UCSD-AML1 (cell line): ENCODE measurements around the gene LPCAT1.
A peak's percentile ranks its signal among the peaks of the same experiment; 100 is the strongest.
"Not testable (repeated sequence)": the region's sequence is repeated elsewhere in the genome, so short reads cannot be mapped to it uniquely, and the experiment has no call there.

Source experiments
- DNase-seq: peaks from one replicate; lab custom pipeline; 2025; ENCODE audit not compliant: unreplicated experiment; lab: John Stamatoyannopoulos, UW

LPCAT1 gene, protein sequence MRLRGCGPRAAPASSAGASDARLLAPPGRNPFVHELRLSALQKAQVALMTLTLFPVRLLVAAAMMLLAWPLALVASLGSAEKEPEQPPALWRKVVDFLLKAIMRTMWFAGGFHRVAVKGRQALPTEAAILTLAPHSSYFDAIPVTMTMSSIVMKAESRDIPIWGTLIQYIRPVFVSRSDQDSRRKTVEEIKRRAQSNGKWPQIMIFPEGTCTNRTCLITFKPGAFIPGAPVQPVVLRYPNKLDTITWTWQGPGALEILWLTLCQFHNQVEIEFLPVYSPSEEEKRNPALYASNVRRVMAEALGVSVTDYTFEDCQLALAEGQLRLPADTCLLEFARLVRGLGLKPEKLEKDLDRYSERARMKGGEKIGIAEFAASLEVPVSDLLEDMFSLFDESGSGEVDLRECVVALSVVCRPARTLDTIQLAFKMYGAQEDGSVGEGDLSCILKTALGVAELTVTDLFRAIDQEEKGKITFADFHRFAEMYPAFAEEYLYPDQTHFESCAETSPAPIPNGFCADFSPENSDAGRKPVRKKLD

DNA sequence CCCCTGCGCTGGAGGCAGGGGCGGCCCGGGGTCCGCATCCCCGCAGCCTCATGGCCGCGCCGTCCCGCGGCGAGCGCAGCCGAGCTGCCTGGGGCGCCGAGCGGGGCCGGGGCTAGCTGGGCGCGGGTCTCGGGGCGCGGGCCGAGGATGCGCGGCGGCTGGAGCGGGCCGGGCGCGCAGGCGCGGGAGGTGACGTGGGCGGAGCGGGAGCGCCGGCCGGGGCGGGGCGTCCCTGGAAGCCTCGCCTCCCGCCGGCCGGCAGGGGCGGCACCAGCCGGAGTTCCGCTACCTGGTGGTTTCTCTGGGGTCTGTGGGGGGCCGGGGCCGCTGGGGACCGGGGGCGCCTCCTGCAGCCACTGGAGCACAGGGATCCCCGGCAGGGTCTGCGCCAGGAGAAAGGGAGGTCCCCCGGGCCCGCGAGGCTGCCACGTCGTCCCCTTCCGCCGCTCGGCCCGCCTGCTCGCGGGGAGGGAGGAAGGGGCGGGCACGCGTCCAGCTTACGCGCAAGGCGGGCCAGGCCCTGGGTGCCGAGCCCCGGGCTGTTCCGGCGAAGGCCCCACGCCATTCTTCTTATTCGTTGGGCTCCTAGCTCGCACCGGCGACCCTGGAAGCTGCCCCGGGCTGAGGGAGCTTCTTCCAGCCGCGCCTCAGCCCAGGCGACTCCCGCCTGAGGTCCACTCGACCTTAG, at the start of gene LPCAT1:
Gene LPCAT1, minus strand, starts transcription at position 168 of the 688 bp plus-strand sequence. Its CDS starts 116 bp downstream, at position 52.
- DNase-seq: peak; percentile 87

DNA sequence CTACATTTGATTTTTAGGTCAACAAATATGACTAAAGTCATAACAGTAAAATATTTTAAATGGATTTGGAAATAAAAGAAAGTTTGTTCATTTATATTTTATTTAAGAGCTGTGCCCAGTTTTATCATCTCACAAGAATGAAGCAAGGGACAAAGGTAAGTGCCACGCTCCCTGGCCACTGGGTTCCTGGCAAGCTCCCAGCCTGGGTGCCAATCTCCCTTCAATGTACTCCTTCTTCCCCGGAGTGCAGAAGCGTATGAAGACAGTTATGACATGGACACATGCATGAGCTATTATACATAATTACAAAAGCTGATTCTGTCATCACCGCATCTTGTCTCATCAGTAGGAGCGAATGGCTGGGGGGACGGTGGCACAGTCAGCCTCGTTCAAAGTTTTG, 48.1 kb upstream of the LPCAT1 start:
- DNase-seq: not testable (repeated sequence)

DNA sequence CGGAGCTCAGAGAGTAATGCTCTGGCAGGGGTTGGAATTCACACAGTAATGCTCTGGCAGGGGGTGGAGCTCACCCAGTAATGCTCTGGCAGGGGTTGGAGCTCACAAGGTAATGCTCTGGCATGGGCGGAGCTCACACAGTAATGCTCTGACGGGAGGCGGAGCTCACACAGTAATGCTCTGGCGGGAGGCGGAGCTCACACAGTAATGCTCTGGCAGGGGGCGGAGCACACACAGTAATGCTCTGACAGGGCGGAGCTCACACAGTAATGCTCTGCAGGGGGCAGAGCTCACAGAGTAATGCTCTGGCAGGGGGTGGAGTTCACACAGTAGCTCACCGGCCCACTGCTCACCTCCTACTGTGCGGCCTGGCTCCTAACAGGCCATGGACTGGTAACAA, 47.2 kb upstream of the LPCAT1 start:
- DNase-seq: no peak

DNA sequence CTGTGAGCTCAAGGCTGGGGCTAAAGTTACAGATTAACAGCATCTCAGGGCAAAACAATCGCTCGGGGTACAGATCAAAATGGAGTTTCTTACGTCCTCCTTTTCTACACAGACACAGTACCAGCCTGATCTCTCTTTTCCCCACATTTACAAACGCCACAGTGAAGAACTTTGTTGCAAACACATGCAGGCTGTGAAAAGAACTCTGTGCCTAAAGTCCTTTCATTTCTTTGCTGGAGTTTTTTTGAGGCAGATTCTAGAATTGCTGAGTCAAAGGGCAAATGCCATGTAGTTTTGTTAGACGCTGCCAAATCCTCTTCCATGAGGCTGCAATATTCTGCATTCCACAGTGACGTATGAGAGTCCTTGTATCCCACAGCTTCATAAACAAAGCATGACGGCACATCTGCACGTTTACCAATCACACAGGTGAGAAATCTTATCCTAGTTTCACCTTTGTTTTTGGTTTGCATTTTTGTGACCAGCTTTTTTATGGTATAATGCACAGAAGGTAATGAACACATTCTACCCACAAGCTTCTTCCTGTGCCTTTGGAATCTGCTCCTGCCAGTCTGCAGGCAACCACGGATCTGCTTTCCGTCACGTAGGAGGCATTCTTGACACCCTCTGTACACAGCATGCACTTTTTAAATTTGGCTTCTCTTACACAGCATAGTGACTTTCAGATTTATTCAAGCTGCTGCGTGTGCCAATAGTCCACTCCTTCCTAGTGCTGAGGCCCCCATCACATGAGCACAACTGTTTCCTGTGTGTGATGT, 44.6 kb upstream of the LPCAT1 start:
- no peak for DNase-seq

DNA sequence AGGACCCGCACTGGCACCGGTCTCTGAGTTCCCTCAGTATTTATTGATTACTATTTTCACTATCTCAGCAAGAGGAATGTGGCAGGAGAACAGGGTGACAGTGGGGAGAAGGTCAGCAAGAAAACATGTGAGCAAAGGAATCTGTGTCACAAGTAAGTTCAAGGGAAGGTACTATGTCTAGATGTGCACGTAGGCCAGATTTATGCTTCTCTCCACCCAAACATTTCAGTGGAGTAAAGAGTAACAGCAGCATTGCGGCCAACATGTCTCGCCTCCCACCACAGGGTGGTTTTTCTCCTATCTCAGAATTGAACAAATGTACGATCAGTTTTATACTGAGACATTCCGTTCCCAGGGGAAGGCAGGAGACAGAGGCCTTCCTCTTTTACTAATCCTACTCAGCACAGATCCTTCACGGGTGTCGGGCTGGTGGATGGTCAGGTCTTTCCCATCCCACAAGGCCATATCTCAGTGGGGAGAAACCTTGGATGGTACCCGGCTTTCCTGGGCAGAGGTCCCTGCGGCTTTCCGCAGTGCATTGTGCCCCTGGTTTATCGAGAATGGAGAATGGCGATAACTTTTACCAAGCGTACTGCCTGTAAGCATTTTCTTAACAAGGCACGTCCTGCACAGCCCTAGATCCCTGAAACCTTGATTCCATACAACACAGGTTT, 43.9 kb upstream of the LPCAT1 start:
- not testable (repeated sequence) for DNase-seq

DNA sequence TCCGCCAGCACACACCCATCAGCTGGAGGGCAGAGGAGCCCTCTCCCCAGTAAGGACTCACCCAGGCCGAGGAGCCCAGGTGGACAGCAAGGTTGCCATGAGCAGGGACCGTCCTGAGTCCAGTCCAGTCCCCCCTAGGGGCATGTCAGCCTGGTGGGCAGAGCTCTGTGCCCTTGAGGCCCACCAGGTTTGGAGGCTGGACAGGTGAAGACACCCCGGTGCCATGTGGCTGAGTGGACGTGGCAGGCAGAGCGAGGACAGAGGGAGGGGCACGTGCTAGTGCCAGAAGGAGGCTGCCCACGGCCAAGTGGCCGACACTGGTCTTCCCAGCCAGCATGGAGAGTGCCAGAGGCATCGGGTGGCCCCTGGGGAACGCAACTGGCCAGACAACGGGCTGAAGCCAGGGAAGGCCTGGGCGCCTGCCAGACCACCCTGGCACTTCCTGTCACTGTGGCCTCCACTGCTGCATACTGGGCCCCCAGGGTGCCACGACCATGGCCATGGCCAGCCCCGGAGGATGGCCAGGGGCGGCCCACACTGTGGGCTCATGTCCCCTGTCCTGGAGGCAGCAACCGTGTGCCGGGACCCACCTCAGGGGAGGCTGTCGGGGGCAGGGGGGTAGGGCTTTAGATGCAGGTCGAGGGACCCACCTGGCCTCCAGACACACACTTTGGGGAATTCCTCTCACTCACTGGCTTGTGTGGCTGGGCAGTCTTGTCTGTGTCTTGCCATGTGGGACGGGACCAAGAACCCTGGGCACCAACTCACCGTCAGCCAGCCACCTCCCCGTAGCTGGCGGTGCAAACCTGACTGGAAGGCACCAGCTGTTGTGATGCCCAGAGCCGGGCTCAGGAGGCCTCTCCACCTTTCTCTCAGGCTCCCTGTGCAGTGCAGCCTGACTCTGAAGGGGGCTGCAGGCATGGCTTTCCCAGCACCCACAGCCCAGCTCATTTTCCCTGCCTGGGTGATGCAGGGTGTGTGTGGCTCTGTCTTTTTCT, 42.3 kb upstream of the LPCAT1 start:
- no peak for DNase-seq

DNA sequence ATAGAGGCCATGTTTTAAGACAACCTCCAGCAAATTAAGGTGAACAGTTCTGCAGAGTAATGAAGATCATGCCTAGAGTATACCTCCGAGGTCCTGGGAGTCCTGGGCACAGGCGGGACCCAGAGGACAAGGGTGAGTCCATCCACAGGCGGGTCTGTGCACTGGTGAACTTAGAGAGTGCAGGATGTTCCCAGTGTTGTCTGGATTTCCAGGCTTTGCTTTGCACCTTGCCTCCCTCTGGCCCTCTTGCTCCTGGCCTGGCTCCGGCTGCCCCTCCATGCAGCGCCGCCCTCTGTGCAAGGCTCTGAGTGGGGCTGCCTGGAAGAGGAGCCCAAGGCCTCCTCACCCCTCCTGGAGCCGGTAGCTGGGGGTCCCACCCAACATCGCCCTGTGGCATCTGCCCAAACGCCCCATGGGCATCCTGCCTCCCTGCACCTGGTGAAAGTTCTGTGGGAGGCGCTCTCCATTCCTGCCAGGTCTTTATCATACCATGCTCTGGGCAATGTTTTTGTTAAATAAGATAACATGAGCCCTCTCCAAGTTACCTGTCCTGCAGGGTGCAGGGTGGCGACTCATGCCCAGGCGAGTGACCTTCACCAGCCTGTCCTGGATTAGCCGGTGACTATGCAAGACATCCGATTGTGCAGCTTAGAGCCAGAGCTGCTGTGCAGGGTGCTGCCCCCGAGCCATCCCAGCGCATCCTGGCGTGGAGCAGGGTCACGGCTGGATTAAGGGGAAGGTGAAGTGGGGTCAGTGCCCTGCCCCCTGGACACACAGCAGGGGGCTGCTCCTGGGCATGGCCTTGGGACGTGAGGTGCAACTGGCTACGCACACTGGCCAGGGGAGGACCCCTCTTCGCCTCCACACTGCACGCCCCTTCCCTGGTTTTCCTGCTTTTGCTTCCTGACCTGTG, 41.3 kb upstream of the LPCAT1 start:
- no peak for DNase-seq

DNA sequence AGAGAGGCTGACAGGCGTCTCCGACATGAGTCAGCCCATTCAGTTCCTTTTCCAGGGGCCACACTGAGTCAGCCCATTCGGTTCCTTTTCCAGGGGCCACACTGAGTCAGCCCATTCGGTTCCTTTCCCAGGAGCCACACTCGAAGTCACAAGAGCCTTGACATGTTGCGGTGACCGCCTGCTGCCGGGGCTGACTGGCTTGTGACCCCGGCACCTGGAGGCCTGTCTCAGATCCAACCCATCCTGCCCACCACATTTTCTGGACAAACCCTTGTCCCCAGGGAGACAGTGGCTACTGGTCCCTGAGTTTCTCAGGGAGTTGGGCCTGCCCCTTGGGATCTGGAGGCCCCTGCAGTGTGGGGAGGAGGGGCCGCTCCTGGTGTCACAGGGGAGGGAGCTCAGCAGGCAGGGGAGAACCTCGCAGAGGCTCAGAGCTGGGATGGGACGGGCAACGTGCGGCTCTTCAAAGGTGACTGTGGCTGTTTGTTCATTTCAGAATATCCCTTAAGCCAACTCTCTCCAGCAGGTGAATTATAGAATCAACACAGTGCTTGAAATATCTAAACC, 40.5 kb upstream of the LPCAT1 start:
- DNase-seq: peak; percentile 66

DNA sequence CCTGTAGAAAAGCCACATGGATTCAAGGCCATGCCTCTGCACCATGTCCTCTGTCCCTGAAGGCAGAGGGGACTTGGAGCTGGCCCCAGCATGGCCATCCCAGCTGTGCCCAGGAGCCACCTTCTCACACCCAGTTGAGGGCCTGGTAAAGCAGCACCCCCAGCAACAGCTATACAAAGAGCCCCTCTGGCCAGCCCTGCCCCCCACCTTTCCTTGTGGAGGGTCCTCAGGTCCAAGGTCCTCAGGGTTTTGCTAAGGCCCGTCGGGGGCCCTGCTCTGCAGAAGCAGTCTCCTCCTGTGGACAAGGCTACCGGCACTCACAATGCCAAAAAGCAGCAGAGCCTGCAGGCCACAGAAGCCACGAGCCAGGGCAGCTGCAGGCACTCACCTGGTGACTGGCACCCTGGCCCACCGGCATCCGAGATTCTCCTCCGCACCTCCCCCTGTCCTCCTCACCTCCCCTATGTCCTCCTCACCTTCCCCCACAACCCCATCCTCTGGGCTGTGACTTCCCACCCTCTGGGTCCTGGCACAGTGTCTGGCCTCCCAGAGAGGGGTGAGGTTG, 39.9 kb upstream of the LPCAT1 start:
- DNase-seq: no peak

DNA sequence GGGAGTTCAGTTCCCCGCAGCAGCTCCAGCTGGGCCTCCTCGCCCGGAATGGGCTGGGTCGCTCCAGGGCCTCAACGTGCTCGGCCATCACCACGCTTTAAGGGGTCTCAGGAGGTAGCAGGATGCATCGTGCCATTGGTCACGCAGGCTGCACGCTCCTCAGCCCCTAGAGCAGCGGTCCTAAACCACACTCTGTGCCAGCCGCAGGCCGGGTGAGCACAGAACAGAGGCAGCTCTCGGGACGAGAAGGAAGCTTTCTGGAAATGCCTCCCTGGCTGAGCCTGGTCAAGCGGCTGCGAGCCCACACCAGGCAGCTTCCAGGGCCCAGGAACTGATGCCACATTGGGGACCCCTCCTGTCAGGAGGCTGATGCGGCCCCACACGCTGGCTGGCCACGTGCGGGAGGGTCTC, 39.3 kb upstream of the LPCAT1 start:
- DNase-seq: no peak

DNA sequence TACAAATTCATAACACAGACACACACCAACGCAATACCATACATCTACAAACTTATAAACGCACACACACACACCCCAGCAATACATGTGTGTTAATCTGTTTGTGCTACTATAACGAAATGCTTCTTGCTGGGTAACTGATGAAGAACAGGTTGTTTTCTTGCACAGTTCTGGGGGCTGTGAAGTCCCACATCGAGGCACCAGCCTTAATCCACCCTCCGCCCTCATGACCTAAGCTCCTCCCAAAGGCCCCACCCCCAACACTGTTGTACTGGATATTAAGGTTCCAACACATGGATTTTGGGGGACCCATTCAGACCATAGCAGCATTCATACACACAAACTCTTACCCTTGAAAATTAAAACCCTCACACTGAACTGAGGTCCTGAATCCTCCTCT, 38.8 kb upstream of the LPCAT1 start:
- no peak for DNase-seq

DNA sequence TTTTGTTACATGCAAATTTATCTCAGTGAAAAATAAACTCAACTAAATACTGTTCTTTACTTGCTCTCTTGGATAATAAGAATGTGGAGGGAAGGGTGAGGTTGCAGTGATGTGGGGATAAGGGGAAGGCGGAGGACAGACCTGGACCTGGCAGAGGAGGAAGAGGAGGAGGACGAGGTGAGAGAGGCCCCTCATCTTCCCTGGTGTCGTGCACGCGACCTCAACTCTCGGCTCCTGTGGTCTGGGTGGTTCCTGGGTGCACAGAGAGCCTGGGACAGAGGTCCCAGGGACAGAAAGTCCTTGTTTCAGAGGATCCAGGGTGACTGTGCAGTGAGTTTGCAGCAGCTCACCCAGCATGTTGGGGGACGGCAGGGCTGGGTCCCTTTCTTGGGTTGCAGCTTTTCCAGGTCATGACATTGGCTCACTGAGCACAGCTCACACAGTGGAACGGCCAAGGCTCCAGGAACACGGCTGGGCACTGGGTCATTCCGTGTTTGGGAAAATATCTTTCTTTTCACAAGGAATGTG, 37.7 kb upstream of the LPCAT1 start:
- no peak for DNase-seq

DNA sequence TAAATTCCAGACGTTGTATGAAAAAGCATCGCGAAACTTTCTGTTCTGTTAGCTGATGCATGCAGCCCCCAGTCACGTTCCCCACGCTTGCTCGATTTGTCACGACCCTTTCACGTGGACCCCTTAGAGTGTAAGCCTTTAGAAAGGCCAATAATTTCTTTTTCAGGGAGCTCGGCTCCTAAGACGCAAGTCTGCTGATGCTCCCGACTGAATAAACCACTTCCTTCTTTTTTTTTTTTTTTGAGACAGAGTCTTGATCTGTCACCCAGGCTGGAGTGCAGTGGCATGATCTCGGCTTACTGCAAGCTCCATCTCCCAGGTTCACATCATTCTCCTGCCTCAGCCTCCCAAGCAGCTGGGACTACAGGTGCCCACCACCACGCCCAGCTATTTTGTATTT, 36.7 kb upstream of the LPCAT1 start:
- not testable (repeated sequence) for DNase-seq

DNA sequence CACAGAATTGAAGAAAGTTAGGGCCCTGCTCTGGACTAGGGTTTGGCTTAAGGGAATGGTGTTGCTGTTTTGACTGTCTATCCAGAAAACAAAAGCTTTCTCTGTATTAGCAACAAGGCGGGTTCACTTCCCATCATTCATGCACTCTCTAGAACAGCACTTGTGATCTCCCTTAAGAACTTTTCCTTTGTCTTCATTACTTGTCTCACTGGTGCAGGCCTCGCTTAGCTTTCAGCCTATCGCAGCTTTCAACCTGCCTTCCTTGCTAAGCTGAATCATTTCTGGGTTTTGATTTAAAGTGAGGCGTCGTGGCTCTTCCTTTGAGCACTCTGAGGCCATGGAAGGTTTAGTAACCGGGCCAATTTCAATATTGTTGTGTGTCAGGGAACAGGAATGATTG, 35.2 kb upstream of the LPCAT1 start:
- no peak for DNase-seq

DNA sequence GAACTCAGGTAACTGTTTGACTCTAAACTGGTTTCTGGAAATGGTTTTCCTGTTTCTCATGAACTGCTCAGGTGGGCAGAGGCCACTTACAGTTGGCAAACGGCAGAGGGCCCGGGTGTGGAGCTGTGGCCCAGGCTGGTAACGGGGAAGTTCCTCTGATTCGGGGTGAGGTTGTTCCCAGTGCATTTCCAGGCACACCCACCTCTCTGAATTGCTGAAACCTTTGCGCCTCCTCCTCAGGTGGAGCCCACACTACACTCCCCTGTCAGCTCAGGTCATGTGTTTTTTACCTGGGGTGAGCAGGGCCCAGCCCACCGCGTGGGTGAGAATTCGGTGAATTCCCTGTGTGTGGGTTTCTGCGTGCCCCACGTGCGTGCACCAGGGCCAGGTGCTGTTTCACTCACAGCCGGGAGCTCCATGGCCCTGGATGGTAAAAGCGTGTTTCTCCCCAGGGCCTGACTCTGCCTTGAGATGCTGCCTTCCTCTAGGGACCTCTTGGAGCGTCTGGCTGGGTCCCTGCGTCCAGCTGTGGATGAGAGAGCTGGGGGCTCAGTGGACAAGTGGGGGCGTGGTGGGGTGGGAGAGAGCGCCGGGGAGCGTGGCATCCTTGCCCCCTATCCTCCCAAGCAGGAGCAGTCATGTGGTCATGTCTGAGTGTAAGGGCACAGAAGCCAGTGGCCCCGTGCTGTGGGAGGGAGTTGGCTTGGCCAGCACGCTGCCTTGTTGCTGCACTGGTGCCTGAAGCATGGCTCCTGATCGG, 33.5 kb upstream of the LPCAT1 start:
- DNase-seq: no peak

DNA sequence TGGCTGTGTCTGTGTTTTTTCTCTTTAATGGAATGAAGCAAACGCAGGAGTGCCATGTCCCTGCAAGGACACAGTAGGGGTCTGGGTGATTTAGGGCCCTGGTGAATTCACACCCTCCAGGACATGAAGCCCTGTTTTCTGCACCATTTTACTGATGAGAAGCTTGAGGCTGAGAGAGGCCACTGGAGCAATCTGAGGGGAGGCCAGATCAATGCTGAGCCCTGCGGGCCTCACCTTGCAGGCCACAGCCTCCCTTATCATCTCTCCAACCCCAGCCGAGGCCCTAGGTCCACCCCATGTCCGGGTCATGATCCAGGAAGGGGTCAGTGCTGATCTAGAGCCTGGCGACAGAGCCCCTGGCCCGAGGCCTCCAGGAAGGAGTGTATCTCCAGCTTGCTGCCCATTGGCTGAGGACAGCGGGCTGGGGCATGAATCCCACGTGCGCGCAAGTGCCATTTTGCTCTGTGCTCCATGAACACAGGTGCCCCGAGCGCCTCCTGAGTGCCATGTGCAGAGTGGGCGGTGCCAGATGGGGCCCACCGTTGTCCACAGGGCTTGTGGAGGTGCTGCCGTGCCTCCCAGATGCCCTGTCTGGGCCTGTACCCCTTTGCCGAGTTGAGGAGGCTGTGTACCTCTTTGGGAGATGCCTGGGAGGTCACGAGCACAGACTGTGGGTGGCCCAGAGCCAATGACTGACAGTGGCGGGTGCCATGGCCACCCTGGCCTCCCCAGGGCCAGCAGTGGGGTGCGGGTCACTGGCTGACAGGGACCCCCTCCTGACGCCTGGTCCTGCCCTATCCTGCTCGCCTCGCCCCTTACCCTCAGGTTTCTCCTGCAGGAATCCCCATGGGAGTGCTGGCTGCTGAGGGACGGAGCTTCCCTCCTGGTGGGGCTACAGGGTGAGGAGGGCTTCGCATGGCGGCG, 32.3 kb upstream of the LPCAT1 start:
- no peak for DNase-seq
